Measurements from ENCODE around the gene ANKRD39. TPM values are rescaled to one million over a fixed set of nuclear protein-coding genes. Genes with fewer than 3 reads are reported as not detected.
"Not testable (repeated sequence)": the region's sequence is repeated elsewhere in the genome, so short reads cannot be mapped to it uniquely, and the experiment has no call there.

ANKRD39 gene
- total RNA-seq, 4 donors from 2014 or later = 9.7 to 55.3 (median 12.7) TPM

- no peaks in the 10 kb centered on the region for H3K27me3 ChIP-seq
- no peak overlapping the region for H3K4me3 ChIP-seq
- no peak for DNase-seq
- WGBS, 2 donors (ENCODE audit: low coverage in 1 of 2) = 92% methylated on average over 15 of the region's 16 CpGs; no CpG with 5 or more reads in 1 of the 2 donors
- no peak overlapping the region for H3K27ac ChIP-seq
- peaks cover 31 to 48% (median 37%) of the 10 kb centered on the region in 4 donors for H3K4me1 ChIP-seq
- no peaks in the 10 kb centered on the region for H3K36me3 ChIP-seq
- TF ChIP-seq CTCF (IDR thresholded peaks at IDR 0.05) (no peak), POLR2A (IDR thresholded peaks at IDR 0.05) (no peak)
- intact Hi-C loops (cut with DNase I; ENCODE audit: low total_unique reads) = no loop called here
- no peaks in the 10 kb centered on the region for H3K9me3 ChIP-seq
- in situ Hi-C loops (cut with MboI; ENCODE audit: low pct_ligation_motif_present in 1 of 4, low pct_unique_long_range_greater_than_20kb in 1 of 4, low sequenced_read_pairs in 3 of 4) = no loop called here
Observed at GRCh38 chr2:96893289-96894150, 35.7 kb upstream of the ANKRD39 start.

DNA sequence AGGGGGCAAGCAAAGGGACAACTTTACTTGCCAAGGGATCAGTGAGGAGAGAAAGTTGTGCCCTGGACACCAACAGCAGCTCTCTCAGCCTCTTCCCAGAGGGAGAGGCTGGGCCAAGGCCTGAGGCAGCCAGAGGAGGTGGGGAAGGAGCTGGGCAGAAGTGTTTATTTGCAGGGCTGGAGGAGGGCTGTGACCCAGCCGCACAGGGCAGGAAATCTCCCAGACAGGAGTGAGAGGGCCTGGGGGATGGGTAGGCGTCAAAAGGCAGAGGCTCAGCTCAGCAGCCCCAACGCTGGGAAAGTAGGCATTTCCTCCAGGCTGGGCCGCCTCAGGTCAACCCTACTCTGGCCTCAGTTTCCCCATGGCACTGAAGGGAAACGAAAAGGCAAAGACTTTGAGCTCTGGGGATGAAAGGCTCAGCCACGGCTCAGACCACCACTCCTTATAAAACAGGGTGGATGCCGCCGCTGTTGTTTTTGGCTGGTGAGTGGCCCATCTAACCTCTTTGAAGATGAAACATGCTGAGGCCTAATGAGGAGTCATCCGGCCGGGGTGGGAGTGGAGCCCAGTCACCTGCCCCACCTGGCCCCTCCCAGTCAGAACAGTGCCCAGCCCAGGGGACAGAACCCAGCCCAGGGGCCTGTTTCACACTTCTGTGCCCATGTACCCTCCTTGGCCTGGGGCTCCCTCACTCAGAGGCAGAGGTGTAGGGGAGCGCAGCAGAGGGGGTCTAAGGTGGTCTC is 33.9 kb upstream of the ANKRD39 start:
- H3K4me1 ChIP-seq = peaks cover 42 to 66% (median 48%) of the 10 kb centered on the region in 4 donors
- no peaks in the 10 kb centered on the region for H3K36me3 ChIP-seq
- H3K4me3 ChIP-seq = no peak overlapping the region
- peak overlapping the region; percentile 5 to 62 (median 52) for H3K27ac ChIP-seq
- no peaks in the 10 kb centered on the region for H3K27me3 ChIP-seq
- TF ChIP-seq POLR2AphosphoS5 (IDR thresholded peaks at IDR 0.05) = no peak
- TF ChIP-seq POLR2A (IDR thresholded peaks at IDR 0.05) = no peak
- no peak for TF ChIP-seq EP300 (IDR thresholded peaks at IDR 0.05; ENCODE audit: low read depth)
- TF ChIP-seq CTCF (IDR thresholded peaks at IDR 0.05) = no peak
- in situ Hi-C loops (cut with MboI; ENCODE audit: low pct_ligation_motif_present in 1 of 4, low pct_unique_long_range_greater_than_20kb in 1 of 4, low sequenced_read_pairs in 3 of 4) = no loop called here
- H3K9me3 ChIP-seq = no peaks in the 10 kb centered on the region
- 69% methylated on average over 11 of the region's 11 CpGs; no CpG with 5 or more reads in 1 of the 2 donors for WGBS, 2 donors (ENCODE audit: low coverage in 1 of 2)
- no peak for DNase-seq
- intact Hi-C loops (cut with DNase I; ENCODE audit: low total_unique reads) = no loop called here

GRCh38 chr2:96890726-96891385 is 33.0 kb upstream of the ANKRD39 start:
- Histone ChIP-seq H3K27me3 (no peaks in the 10 kb centered on the region), H3K4me1 (peaks cover 40 to 69% (median 45%) of the 10 kb centered on the region in 4 donors), H3K9me3 (no peaks in the 10 kb centered on the region), H3K36me3 (no peaks in the 10 kb centered on the region), H3K27ac (peak overlapping the region; percentile 5 to 62 (median 52)), H3K4me3 (no peak overlapping the region)
- DNase-seq = no peak
- in situ Hi-C loops (cut with MboI; ENCODE audit: low pct_ligation_motif_present in 1 of 4, low pct_unique_long_range_greater_than_20kb in 1 of 4, low sequenced_read_pairs in 3 of 4) (no loop called here), intact Hi-C loops (cut with DNase I; ENCODE audit: low total_unique reads) (no loop called here)
- no peak for TF ChIP-seq CTCF (IDR thresholded peaks at IDR 0.05)
- no peak for TF ChIP-seq POLR2AphosphoS5 (IDR thresholded peaks at IDR 0.05)
- TF ChIP-seq POLR2A (IDR thresholded peaks at IDR 0.05) = no peak
- no peak for TF ChIP-seq EP300 (IDR thresholded peaks at IDR 0.05; ENCODE audit: low read depth)
- 62% methylated on average over 6 of the region's 6 CpGs; no CpG with 5 or more reads in 1 of the 2 donors for WGBS, 2 donors (ENCODE audit: low coverage in 1 of 2)

DNA sequence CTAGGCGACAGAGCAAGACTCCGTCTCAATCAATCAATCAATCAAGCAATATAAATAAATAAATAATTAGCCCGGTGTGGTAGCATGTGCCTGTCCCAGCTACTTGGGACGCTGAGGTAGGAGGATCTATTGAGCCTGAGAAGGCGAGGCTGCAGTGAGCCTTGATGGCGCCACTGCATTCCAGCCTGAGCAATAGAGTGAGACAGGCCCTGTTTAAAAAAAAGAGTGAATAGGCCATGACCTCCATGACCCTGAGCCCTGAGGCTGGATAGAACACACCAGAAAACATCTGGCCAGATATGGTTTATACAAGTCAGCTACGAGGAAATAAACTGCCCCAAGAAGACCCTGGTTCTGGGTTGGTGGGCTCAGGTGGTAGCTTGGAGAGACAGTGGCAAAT is 32.4 kb upstream of the ANKRD39 start:
- in situ Hi-C loops (cut with MboI; ENCODE audit: low pct_ligation_motif_present in 1 of 4, low pct_unique_long_range_greater_than_20kb in 1 of 4, low sequenced_read_pairs in 3 of 4) (no loop called here), intact Hi-C loops (cut with DNase I; ENCODE audit: low total_unique reads) (no loop called here)
- Histone ChIP-seq H3K4me3 (no peak overlapping the region), H3K4me1 (peaks cover 34 to 63% (median 39%) of the 10 kb centered on the region in 4 donors), H3K27ac (peak overlapping the region; percentile 5 to 62 (median 52)), H3K9me3 (no peaks in the 10 kb centered on the region), H3K27me3 (no peaks in the 10 kb centered on the region), H3K36me3 (no peaks in the 10 kb centered on the region)
- WGBS, 2 donors (ENCODE audit: low coverage in 1 of 2) = 62 to 85% methylated on average over 3 to 7 of the region's 7 CpGs
- TF ChIP-seq CTCF (IDR thresholded peaks at IDR 0.05) (no peak), POLR2A (IDR thresholded peaks at IDR 0.05) (no peak), POLR2AphosphoS5 (IDR thresholded peaks at IDR 0.05) (no peak), EP300 (IDR thresholded peaks at IDR 0.05; ENCODE audit: low read depth) (no peak)
- DNase-seq = no peak

- 90 to 96% methylated on average over 3 to 5 of the region's 5 CpGs for WGBS, 2 donors (ENCODE audit: low coverage in 1 of 2)
- in situ Hi-C loops (cut with MboI; ENCODE audit: low pct_ligation_motif_present in 1 of 4, low pct_unique_long_range_greater_than_20kb in 1 of 4, low sequenced_read_pairs in 3 of 4); intact Hi-C loops (cut with DNase I; ENCODE audit: low total_unique reads); H3K36me3 ChIP-seq; H3K27me3 ChIP-seq; H3K9me3 ChIP-seq; H3K4me3 ChIP-seq; DNase-seq: not testable (repeated sequence)
- peaks cover 30 to 59% (median 36%) of the 10 kb centered on the region in 4 donors for H3K4me1 ChIP-seq
- peak overlapping the region in 1 of 4 donors; percentile 84 for H3K27ac ChIP-seq
Observed at GRCh38 chr2:96889502-96889901, 31.7 kb upstream of the ANKRD39 start.

Measured in transverse colon (tissue), 4 donors.